Body of pancreas (tissue), 4 donors: ENCODE results near the gene HDAC3. TPM values are rescaled to one million over a fixed set of nuclear protein-coding genes. Genes with fewer than 3 reads are reported as not detected.

ENCODE experiments used
- ATAC-seq: fragments of 150-250 bp; one replicate; pipeline ENCODE4 v1.9.1; 2016
- DNase-seq, 4 donors: peaks; one replicate each; pipeline ENCODE4 v3.0.0-alpha.2; 2019
- H3K27ac ChIP-seq, 4 donors: fragments of 200-600 bp; sonication (generic); 1 replicate in 3 of 4; 2 replicates in 1 of 4; pipeline versions ENCODE4 v1.5.1 to v1.6.1; 2016 to 2019; ENCODE audit warnings: mild to moderate bottlenecking in 1 of 4, mixed read lengths in 1 of 4, moderate library complexity in 1 of 4
- H3K27me3 ChIP-seq, 2 donors: fragments of 200-600 bp; sonication (generic); one replicate each; pipeline ENCODE4 v1.6.0; 2016; ENCODE audit warnings: mild to moderate bottlenecking in 1 of 2
- H3K36me3 ChIP-seq, 2 donors: fragments of 200-600 bp; sonication (generic); replicated peaks in 1 of 2; 2 replicates each; pipeline ENCODE4 v1.5.1; 2016; ENCODE audit warnings: low read depth in 2 of 2; ENCODE audit not compliant: insufficient read depth in 1 of 2
- H3K4me1 ChIP-seq: fragments of 200-600 bp; sonication (generic); one replicate; pipeline ENCODE4 v1.6.0; 2016
- H3K4me3 ChIP-seq, 2 donors: fragments of 200-600 bp; sonication (generic); 1 replicate in 1 of 2; 2 replicates in 1 of 2; pipeline ENCODE4 v1.5.1; 2016 to 2019
- H3K9me3 ChIP-seq, 3 donors: fragments of 200-600 bp; sonication (generic); 1 replicate in 2 of 3; 2 replicates in 1 of 3; pipeline ENCODE4 v1.5.1; 2016
- CTCF ChIP-seq, 7 experiments: fragments of 450-650 bp in 4 of 7; fragments of 200-600 bp in 3 of 7; sonication (generic) in 3 of 7; IDR thresholded peaks; one replicate each; pipeline ENCODE4 v1.5.1; 2016 to 2019; ENCODE audit warnings: antibody characterized with exemption in 7 of 7
- POLR2A ChIP-seq, 3 donors: fragments of 450-650 bp; IDR thresholded peaks; one replicate each; pipeline ENCODE4 v1.6.1; 2016; ENCODE audit warnings: antibody characterized with exemption in 3 of 3, mild to moderate bottlenecking in 2 of 3
- WGBS, 2 donors: methylation state at CpG; one replicate each; pipeline ENCODE4 v1.1.5; 2017; 5-methylcytosine and 5-hydroxymethylcytosine counted together
- intact Hi-C: fragments of 100-400 bp; cut with DNase I; formaldehyde crosslinking; loops from one replicate; pipeline ENCODE4 v1.15.1; 2023
- total RNA-seq, 2 donors: library from RNA; depleted of rRNA; stranded (reverse); fragments of >200 nt; gene quantifications; one replicate each; pipeline ENCODE4 v1.1.0, GENCODE V29; 2016

Gene HDAC3
- total RNA-seq, 2 donors from 2014 or later, result 42.8 to 63.8 TPM

DNA sequence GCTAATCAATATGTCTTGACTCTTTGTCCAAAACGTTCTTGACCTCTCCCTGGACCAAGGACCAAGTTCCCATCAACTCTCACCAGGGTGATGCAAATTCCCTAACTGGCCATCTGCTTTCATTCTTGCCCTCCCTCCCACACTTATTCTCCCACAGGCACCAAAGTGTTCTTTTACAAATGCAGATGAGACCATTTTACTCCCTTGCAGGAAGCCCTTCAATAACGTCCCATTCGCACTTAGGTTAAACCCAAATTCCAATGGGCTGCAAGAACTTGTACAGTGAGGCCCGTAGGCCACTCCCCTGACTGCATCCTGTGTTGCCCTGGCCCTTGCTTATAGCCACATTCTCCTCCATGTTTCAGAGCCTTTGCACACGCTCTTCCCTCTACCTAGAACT lies 38.1 kb upstream of the HDAC3 start:
- no peak overlapping the region for H3K4me3 ChIP-seq
- TF ChIP-seq CTCF (IDR thresholded peaks at IDR 0.05) (no peak), POLR2A (IDR thresholded peaks at IDR 0.05) (no peak)
- no peak for DNase-seq
- no peak for ATAC-seq
- no peak overlapping the region for H3K27ac ChIP-seq
- intact Hi-C loops, result no loop called here
- no peaks in the 10 kb centered on the region for H3K9me3 ChIP-seq
- no peaks in the 10 kb centered on the region for H3K4me1 ChIP-seq
- H3K27me3 ChIP-seq, result no peaks in the 10 kb centered on the region
- no peaks in the 10 kb centered on the region for H3K36me3 ChIP-seq
- 65 to 72% methylated on average over 5 of the region's 5 CpGs for WGBS, 2 donors

- no peak overlapping the region for H3K4me3 ChIP-seq
- ATAC-seq, result no peak
- DNase-seq, result no peak
- H3K36me3 ChIP-seq, result no peaks in the 10 kb centered on the region
- intact Hi-C loops, result no loop called here
- TF ChIP-seq CTCF (IDR thresholded peaks at IDR 0.05), result no peak
- no peak for TF ChIP-seq POLR2A (IDR thresholded peaks at IDR 0.05)
- H3K27ac ChIP-seq, result no peak overlapping the region
- 57 to 65% methylated on average over 8 to 12 of the region's 19 CpGs for WGBS, 2 donors
- H3K4me1 ChIP-seq, result no peaks in the 10 kb centered on the region
- H3K9me3 ChIP-seq, result no peaks in the 10 kb centered on the region
- H3K27me3 ChIP-seq, result no peaks in the 10 kb centered on the region
These were observed 36.5 kb upstream of the HDAC3 start for GRCh38 chr5:141672841-141673813.

DNA sequence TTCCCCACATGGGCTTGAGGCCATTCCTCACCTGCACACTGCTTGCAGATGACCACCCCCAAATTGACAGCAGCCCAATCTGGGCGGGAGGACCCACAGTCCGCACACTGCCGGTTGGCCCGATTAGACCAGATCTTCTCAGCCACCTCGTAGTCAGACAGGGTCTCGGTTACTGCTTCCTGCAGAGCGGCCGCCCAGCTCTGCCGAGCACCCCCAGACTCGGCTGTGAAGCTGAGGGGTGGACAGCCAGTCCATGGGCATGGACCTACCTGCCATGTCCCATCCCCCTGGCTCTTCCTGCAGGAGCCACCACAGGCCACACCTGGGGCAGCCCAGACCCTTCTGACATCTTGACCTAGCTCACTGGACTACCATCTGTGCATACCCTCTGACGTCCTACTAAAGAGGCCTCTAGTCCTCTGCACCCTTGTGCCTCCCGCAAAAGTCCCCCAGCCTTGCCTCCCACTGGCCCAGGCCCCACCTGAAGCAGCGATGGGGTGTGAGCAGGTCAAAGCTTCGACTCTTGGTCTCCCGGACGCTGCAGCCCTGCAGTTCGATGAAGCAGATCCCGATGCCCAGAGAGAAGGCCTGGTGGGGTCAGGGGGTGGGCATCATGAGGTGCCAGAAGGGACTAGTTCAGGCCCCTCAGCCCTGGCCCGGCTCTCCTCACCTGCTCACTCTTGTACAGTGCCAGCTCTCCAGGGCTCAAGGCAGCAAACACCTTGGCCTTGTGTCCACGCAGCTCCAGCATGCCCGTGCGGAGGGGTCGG lies 35.6 kb upstream of the HDAC3 start:
- Histone ChIP-seq H3K27ac (no peak overlapping the region), H3K4me3 (no peak overlapping the region), H3K36me3 (no peaks in the 10 kb centered on the region), H3K27me3 (no peaks in the 10 kb centered on the region), H3K4me1 (no peaks in the 10 kb centered on the region), H3K9me3 (no peaks in the 10 kb centered on the region)
- TF ChIP-seq CTCF (IDR thresholded peaks at IDR 0.05) (no peak), POLR2A (IDR thresholded peaks at IDR 0.05) (no peak)
- DNase-seq (no peak), ATAC-seq (no peak)
- intact Hi-C loops, result no loop called here
- 82 to 86% methylated on average over 9 to 20 of the region's 23 CpGs for WGBS, 2 donors

DNA sequence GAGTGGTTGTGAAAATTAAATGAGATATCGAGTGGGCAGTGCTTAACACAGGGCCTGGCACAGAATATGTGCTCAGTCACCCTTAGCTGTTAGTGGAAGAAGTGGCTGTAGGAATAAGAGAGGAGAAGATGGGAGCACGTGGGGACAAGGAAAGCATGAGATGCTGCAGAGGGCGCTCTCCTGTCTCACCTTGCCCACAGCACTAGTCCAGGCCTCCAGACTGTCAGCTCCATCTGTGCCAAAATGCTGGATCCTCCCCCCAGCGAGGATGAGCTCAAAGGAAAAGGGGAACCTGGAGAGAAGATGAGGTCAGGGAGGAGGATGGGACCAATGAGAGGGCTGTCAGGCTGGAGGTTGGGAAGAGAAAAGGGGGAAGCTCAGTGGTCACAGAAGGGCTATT lies 32.9 kb upstream of the HDAC3 start:
- H3K9me3 ChIP-seq, result no peaks in the 10 kb centered on the region
- no peak for DNase-seq
- H3K4me3 ChIP-seq, result no peak overlapping the region
- WGBS, 2 donors, result 65 to 77% methylated on average over 4 of the region's 4 CpGs
- H3K4me1 ChIP-seq, result peaks cover 7% of the 10 kb centered on the region
- intact Hi-C loops, result no loop called here
- H3K36me3 ChIP-seq, result no peaks in the 10 kb centered on the region
- H3K27ac ChIP-seq, result no peak overlapping the region
- TF ChIP-seq POLR2A (IDR thresholded peaks at IDR 0.05), result no peak
- TF ChIP-seq CTCF (IDR thresholded peaks at IDR 0.05), result no peak
- no peak for ATAC-seq
- no peaks in the 10 kb centered on the region for H3K27me3 ChIP-seq
